Colonic mucosa (tissue), 4 donors: ENCODE data around the gene GRIK4. TPM values are rescaled to one million over a fixed set of nuclear protein-coding genes. Genes with fewer than 3 reads are reported as not detected.

Source experiments
- DNase-seq: peaks from one replicate; pipeline ENCODE4 v3.0.0-alpha.2; 2020
- H3K27ac ChIP-seq: fragments of 200-600 bp; one replicate; pipeline ENCODE4 v1.8.0; 2021
- H3K27me3 ChIP-seq: fragments of 200-600 bp; one replicate; pipeline ENCODE4 v1.8.0; 2021
- H3K36me3 ChIP-seq: fragments of 200-600 bp; one replicate; pipeline ENCODE4 v1.8.0; 2021
- H3K4me1 ChIP-seq: fragments of 200-600 bp; one replicate; pipeline ENCODE4 v1.8.0; 2021; ENCODE audit warnings: mild to moderate bottlenecking
- H3K4me3 ChIP-seq: fragments of 200-600 bp; one replicate; pipeline ENCODE4 v1.8.0; 2021
- H3K9ac ChIP-seq, 2 donors: one replicate each; pipeline ENCODE4 v1.7.0; 2013; ENCODE audit warnings: control low read depth in 2 of 2, low read depth in 2 of 2, low read length in 2 of 2
- H3K9me3 ChIP-seq: fragments of 200-600 bp; one replicate; pipeline ENCODE4 v1.8.0; 2021
- CTCF ChIP-seq: fragments of 200-600 bp; IDR thresholded peaks from one replicate; pipeline ENCODE4 v1.8.0; 2022; ENCODE audit warnings: antibody characterized with exemption, mild to moderate bottlenecking
- intact Hi-C: fragments of 100-400 bp; cut with DNase I; formaldehyde crosslinking; loops from one replicate; pipeline ENCODE4 v1.14.1; 2022
- total RNA-seq, 2 donors: library from RNA; stranded (reverse); fragmentation: NEBNext Ultra II Directional in 1 of 2; extraction: Animal tissue kit (Norgen Biotek cat#: 25700) in 1 of 2; gene quantifications; one replicate each; pipeline ENCODE4 v1.2.1, GENCODE V29; 2021
- donor health status: healthy.
- donor health status: DM: no; HTN: no; CAD: no.
- donor health status: DM: no; HTN: no; CAD: no.

The GRIK4 gene
- total RNA-seq, 2 donors from 2014 or later = 0.10 to 0.21 TPM

- no peak for DNase-seq
- H3K27me3 ChIP-seq = no peaks in the 10 kb centered on the region
- no peaks in the 10 kb centered on the region for H3K4me1 ChIP-seq
- H3K4me3 ChIP-seq = no peak overlapping the region
- H3K27ac ChIP-seq = no peak overlapping the region
- no peak overlapping the region for H3K9ac ChIP-seq
- intact Hi-C loops = no loop called here
- no peak for TF ChIP-seq CTCF
- H3K9me3 ChIP-seq = no peaks in the 10 kb centered on the region
- H3K36me3 ChIP-seq = no peaks in the 10 kb centered on the region
Observed at GRCh38 chr11:120923866-120924508, 412.4 kb downstream of the GRIK4 start.

DNA sequence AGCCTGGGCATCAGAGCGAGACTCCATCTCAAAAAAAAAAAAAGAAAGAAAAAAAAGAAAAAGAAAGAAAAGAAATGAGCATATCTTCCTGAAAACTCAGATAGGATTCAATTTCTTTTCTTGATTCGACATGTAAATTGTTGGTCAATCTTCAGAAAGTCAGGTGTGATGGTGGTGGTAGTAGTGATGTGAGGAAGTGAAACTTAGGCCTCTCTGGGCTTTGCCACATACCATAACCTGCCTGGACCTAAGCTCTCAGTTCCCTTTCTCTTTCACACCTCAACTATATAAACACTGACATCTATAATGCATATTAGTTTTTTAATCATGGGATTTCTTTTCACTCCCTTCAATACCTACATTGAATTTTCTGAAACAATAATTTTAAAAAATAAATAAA, 414.4 kb downstream of the GRIK4 start:
- DNase-seq = no peak
- intact Hi-C loops = no loop called here
- H3K36me3 ChIP-seq = no peaks in the 10 kb centered on the region
- no peak overlapping the region for H3K9ac ChIP-seq
- H3K4me3 ChIP-seq = no peak overlapping the region
- H3K27me3 ChIP-seq = no peaks in the 10 kb centered on the region
- no peak overlapping the region for H3K27ac ChIP-seq
- no peak for TF ChIP-seq CTCF
- no peaks in the 10 kb centered on the region for H3K9me3 ChIP-seq
- H3K4me1 ChIP-seq = no peaks in the 10 kb centered on the region

DNA sequence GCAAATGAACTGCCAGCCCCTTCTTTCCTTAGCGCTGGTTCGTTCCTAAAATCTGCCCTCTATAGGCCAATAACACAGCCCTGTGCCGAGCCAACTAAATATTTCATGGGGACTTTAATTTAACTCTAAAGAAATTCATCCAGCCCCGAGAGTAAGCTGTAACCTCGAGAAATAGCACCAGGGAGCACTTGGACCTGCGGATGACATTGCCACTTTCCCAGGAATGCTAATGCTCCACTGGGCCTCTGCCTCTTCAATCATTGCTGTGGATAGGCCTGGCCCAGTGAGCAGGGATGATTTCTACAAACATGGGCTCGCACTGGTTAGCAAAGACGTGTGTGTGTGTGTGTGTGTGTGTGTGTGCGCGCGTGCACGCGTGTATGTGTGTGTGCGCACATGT, 417.1 kb downstream of the GRIK4 start:
- intact Hi-C loops = no loop called here
- DNase-seq = no peak
- no peaks in the 10 kb centered on the region for H3K27me3 ChIP-seq
- no peaks in the 10 kb centered on the region for H3K36me3 ChIP-seq
- no peak overlapping the region for H3K4me3 ChIP-seq
- TF ChIP-seq CTCF = no peak
- H3K9ac ChIP-seq = no peak overlapping the region
- H3K9me3 ChIP-seq = no peaks in the 10 kb centered on the region
- H3K4me1 ChIP-seq = no peaks in the 10 kb centered on the region
- no peak overlapping the region for H3K27ac ChIP-seq

DNA sequence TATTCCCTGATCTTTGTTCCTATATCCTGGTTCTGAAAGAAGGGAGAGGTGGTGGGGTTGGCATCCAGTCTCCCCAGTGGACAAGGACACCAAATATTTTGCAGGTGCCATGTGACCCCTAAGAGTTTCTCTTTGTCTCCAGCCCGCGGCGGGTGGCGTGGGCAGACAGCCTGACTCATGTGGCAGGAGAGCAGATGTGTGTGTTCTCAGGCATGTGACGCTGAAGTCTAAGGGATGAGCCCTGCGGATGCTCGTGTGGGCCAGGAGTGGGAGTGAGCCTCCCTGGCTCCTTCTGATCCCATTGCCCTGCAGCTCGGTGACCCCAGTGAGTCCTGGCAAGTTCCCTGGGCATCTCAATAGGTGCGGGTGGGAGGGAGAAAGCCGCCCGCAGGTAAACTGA, 417.5 kb downstream of the GRIK4 start:
- Histone ChIP-seq H3K9me3 (no peaks in the 10 kb centered on the region), H3K27me3 (no peaks in the 10 kb centered on the region), H3K4me1 (no peaks in the 10 kb centered on the region), H3K36me3 (no peaks in the 10 kb centered on the region), H3K27ac (no peak overlapping the region), H3K9ac (no peak overlapping the region), H3K4me3 (no peak overlapping the region)
- no peak for TF ChIP-seq CTCF
- no peak for DNase-seq
- intact Hi-C loops = no loop called here

GRCh38 chr11:120929664-120930154, 418.2 kb downstream of the GRIK4 start:
- no peaks in the 10 kb centered on the region for H3K4me1 ChIP-seq
- no peak overlapping the region for H3K27ac ChIP-seq
- no peaks in the 10 kb centered on the region for H3K27me3 ChIP-seq
- DNase-seq = peak; percentile 38
- intact Hi-C loops = no loop called here
- peak; percentile 28 for TF ChIP-seq CTCF
- H3K4me3 ChIP-seq = no peak overlapping the region
- H3K9me3 ChIP-seq = no peaks in the 10 kb centered on the region
- H3K36me3 ChIP-seq = no peaks in the 10 kb centered on the region
- no peak overlapping the region for H3K9ac ChIP-seq
